Measurements from ENCODE around the gene TANGO2.

Gene TANGO2

DNA sequence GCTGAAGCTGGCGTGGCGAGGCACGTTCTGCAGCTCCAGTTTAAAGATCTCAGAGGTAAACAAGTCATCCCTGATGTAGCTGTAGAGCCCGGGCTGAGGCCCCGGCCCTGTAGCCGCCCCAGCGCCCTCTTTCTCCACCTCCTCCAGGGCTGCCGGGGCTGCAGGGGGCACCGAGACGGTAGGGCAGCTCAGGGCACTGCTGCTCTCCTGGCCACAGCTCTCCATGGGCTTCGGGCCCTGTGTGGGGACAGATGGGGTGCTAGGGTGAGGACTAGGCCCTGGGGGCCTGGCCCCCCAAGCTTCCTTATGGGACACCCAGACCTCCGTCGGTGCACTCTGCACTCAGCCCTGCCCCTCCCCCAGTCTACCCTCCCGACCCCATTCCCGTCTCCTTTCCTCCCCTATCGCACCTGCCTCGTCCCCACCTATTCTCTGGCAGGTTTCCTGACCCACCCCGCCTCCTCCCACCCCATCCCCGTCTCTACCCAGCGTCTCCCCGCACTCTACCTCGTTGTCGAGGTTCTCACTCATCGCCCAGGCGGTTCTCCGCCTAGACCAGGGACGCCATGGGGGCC lies 95.6 kb downstream of the TANGO2 start:
- no peak for DNase-seq (ENCODE audit: low read depth)
- TF ChIP-seq, protein P1, sequence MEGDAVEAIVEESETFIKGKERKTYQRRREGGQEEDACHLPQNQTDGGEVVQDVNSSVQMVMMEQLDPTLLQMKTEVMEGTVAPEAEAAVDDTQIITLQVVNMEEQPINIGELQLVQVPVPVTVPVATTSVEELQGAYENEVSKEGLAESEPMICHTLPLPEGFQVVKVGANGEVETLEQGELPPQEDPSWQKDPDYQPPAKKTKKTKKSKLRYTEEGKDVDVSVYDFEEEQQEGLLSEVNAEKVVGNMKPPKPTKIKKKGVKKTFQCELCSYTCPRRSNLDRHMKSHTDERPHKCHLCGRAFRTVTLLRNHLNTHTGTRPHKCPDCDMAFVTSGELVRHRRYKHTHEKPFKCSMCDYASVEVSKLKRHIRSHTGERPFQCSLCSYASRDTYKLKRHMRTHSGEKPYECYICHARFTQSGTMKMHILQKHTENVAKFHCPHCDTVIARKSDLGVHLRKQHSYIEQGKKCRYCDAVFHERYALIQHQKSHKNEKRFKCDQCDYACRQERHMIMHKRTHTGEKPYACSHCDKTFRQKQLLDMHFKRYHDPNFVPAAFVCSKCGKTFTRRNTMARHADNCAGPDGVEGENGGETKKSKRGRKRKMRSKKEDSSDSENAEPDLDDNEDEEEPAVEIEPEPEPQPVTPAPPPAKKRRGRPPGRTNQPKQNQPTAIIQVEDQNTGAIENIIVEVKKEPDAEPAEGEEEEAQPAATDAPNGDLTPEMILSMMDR (IDR thresholded peaks at IDR 0.05; ENCODE audit: low read depth, low read length, missing control alignments), result no peak
- H3K4me3 ChIP-seq (ENCODE audit: low read depth, low read length), result peak overlapping the region; percentile 96
